ENCODE data around the gene RPL10A. TPM values are rescaled to one million over a fixed set of nuclear protein-coding genes. Genes with fewer than 3 reads are reported as not detected.
A peak's percentile ranks its signal among the peaks of the same experiment; 100 is the strongest.

Gene RPL10A
- polyA plus RNA-seq, 2 of the 4 experiments (the other 2 are of a cell fraction), result 1,150 to 1,645 TPM

GRCh38 chr6:35498422-35499067, 30.3 kb downstream of the RPL10A start:
- H3K4me1 ChIP-seq, result peaks cover 11% of the 10 kb centered on the region; the same call in 1 of the 3 replicates
- H3K27ac ChIP-seq, result peak overlapping the region in 1 of 2 experiments; percentile 95; a peak in 2 of 6 replicates
- 72% methylated on average over 9 of the region's 14 CpGs for WGBS (ENCODE audit: missing lambda C conversion rate)
- no peaks in the 10 kb centered on the region for H3K9me3 ChIP-seq
- peak overlapping the region; percentile 86 for H3K4me2 ChIP-seq
- TF ChIP-seq ZFP36 (IDR thresholded peaks at IDR 0.05; ENCODE audit: borderline replicate concordance, partially characterized antibody) (no peak), RARB (CRISPR knock-in tag; IDR thresholded peaks at IDR 0.05) (no peak), TP53 (CRISPR knock-in tag; IDR thresholded peaks at IDR 0.05) (no peak), E2F6 (IDR thresholded peaks at IDR 0.05; ENCODE audit: borderline replicate concordance, low read depth) (no peak), MYC (IDR thresholded peaks at IDR 0.05; ENCODE audit: borderline replicate concordance, low read length) (no peak), RNF2 (IDR thresholded peaks at IDR 0.05; ENCODE audit: borderline replicate concordance, low read depth) (no peak), ZSCAN20 (CRISPR knock-in tag; IDR thresholded peaks at IDR 0.05) (no peak), BCL3 (IDR thresholded peaks at IDR 0.05) (no peak), RCOR1 (IDR thresholded peaks at IDR 0.05; ENCODE audit: low read depth, low read length) (no peak), ZNF302 (CRISPR knock-in tag; IDR thresholded peaks at IDR 0.05) (no peak), CTCF (IDR thresholded peaks at IDR 0.05) (no peak), KDM1A (IDR thresholded peaks at IDR 0.05; ENCODE audit: low read depth) (no peak)
- TF ChIP-seq, protein P1, sequence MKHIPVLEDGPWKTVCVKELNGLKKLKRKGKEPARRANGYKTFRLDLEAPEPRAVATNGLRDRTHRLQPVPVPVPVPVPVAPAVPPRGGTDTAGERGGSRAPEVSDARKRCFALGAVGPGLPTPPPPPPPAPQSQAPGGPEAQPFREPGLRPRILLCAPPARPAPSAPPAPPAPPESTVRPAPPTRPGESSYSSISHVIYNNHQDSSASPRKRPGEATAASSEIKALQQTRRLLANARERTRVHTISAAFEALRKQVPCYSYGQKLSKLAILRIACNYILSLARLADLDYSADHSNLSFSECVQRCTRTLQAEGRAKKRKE (CRISPR knock-in tag; IDR thresholded peaks at IDR 0.05; ENCODE audit: low read depth), result no peak
- TF ChIP-seq, protein P2, sequence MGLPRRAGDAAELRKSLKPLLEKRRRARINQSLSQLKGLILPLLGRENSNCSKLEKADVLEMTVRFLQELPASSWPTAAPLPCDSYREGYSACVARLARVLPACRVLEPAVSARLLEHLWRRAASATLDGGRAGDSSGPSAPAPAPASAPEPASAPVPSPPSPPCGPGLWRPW (IDR thresholded peaks at IDR 0.05), result no peak
- CTCF ChIA-PET, result no interaction called here
- FAIRE-seq (no peak), ATAC-seq (no peak), DNase-seq (ENCODE audit: low read depth in 1 of 2, low spot score in 1 of 2) (no peak)
- H3K4me3 ChIP-seq, result no peak overlapping the region; the same call in 2 of the 3 replicates
- POLR2A ChIA-PET, result no interaction called here

DNA sequence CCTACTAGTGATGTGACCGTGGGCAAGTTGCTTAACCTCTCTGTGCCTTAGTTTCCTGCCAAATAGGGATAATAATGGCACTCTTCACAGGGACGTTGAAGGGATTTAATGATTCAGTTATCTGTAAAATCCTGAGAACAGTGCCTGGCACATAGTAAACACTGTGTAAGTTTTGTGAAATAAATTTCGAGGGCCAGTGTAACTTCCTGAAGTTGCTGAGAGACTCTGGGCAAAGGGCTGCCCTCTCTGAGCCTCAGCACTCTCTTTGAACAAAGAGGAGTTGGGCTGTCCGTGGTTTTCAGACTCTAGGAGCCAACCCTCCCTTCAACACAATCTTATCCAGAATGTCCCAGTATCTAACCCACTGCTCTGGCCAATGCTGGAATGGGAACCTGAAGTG, 31.2 kb downstream of the RPL10A start:
- H3K27ac ChIP-seq, result no peak overlapping the region
- H3K4me2 ChIP-seq, result no peak overlapping the region
- H3K4me1 ChIP-seq, result peaks cover 11% of the 10 kb centered on the region; the same call in 1 of the 3 replicates
- DNase-seq (ENCODE audit: low read depth in 1 of 2, low spot score in 1 of 2), result no peak
- 87% methylated on average over 4 of the region's 4 CpGs for WGBS (ENCODE audit: missing lambda C conversion rate)
- H3K9me3 ChIP-seq, result no peaks in the 10 kb centered on the region
- H3K4me3 ChIP-seq, result no peak overlapping the region
- ChIA-PET CTCF (interaction anchor here (1.8 kb wide), 1 partner anchor 180 kb away, joined by 3 read pairs; no protein-coding TSS in a partner anchor), POLR2A (no interaction called here)
- FAIRE-seq, result no peak
- ATAC-seq, result no peak
- no peak for TF ChIP-seq PHF8 (IDR thresholded peaks at IDR 0.05; ENCODE audit: borderline replicate concordance, low read depth)
- TF ChIP-seq CEBPB (IDR thresholded peaks at IDR 0.05), result no peak
- TF ChIP-seq ELK1 (IDR thresholded peaks at IDR 0.05; ENCODE audit: low read depth, low read length), result no peak
- TF ChIP-seq EHMT2 (IDR thresholded peaks at IDR 0.05; ENCODE audit: low read depth), result no peak
- TF ChIP-seq MYC (IDR thresholded peaks at IDR 0.05; ENCODE audit: borderline replicate concordance, low read length), result no peak
- no peak for TF ChIP-seq HOXA7 (CRISPR knock-in tag; IDR thresholded peaks at IDR 0.05)
- TF ChIP-seq E2F6 (IDR thresholded peaks at IDR 0.05; ENCODE audit: borderline replicate concordance, low read depth), result no peak
- TF ChIP-seq REST (IDR thresholded peaks at IDR 0.05), result no peak
- no peak for TF ChIP-seq KDM1A (IDR thresholded peaks at IDR 0.05; ENCODE audit: low read depth)
- TF ChIP-seq PBX3 (IDR thresholded peaks at IDR 0.05), result no peak
- no peak for TF ChIP-seq TFCP2L1 (CRISPR knock-in tag; IDR thresholded peaks at IDR 0.05)
- TF ChIP-seq JUNB (IDR thresholded peaks at IDR 0.05), result no peak

All from A549 (cell line).